IPS-NIHi7 (cell line): ENCODE results near the gene ZNF536.
A peak's percentile ranks its signal among the peaks of the same experiment; 100 is the strongest.
"Not testable (repeated sequence)": the region's sequence is repeated elsewhere in the genome, so short reads cannot be mapped to it uniquely, and the experiment has no call there.

Experiments used
- DNase-seq: peaks from one replicate; pipeline ENCODE4 v3.0.0; 2012; ENCODE audit warnings: mixed read lengths; ENCODE audit errors: extremely low spot score

ZNF536 gene

DNA sequence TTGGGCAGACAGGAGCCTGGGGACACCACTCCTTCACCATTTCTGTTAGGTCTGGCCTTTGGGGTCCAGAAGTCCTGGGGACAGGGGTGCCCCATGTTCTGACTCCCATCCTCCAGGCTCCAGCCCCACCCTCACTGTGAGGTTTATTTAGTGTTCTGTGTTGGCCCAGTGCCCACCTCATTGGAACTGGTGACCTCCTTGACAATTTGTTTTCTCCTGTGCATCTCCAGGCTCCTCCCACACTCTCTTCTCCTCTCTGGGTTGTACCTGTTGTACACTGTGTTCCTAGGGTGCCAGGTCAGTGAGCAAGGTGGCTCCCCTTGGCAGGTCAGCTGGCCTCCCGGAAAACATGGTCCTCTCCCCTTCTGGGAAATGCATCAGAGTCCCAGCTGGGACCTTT lies 110.8 kb downstream of the ZNF536 start:
- DNase-seq, result no peak

DNA sequence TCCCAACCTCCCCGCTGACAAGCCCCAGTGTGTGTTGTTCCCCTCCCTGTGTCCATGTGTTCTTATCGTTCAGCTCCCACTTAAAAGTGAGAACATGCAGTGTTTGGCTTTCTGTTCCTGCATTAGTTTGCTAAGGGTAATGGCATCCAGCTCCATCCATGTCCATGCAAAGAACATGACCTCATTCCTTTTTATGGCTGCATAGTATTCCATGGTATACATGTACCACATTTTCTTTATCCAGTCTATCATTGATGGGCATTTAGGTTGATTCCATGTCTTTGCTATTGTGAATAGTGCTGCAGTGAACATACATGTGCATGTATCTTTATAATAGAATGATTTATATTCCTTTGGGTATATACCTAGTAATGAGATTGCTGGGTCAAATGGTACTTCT lies 114.1 kb downstream of the ZNF536 start:
- not testable (repeated sequence) for DNase-seq

DNA sequence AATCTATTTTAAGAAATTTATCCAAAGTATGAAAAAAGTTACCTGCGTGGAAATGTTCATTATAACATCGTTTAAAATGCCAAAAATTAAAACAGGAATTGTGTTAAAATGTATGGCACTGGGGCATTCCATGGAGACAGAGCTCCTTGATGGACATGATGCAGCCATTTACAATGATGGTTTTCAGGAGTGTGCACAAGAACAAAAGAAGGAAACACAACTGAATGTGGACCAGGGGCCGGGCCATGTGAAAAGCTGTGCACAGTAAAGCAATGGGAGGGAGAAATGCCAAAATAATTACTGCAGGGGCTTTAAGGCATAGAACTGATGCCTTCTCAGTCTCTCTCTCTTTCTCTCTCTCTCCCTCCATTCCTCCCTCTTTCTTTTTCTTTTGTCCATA lies 115.0 kb downstream of the ZNF536 start:
- DNase-seq, result no peak

DNA sequence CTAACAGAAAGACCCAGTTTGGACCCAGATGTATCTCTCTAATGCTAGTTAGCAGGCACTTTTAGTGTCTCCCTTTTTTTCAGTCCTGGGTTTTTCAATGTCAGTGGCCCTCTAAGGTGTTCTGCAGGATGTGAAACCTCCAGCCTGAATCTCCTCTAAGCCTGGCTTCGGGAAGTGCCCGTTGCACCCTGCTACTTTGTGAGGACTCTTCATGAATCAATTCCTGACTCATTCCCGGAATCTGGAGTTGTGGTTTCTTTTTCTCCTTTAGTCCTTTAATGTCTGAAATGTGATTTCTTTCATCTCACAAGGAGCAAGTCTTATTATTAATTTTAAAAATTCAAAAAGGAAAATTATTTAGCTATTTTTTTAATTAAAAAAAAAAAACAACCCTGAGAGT lies 116.0 kb downstream of the ZNF536 start:
- DNase-seq, result no peak

DNA sequence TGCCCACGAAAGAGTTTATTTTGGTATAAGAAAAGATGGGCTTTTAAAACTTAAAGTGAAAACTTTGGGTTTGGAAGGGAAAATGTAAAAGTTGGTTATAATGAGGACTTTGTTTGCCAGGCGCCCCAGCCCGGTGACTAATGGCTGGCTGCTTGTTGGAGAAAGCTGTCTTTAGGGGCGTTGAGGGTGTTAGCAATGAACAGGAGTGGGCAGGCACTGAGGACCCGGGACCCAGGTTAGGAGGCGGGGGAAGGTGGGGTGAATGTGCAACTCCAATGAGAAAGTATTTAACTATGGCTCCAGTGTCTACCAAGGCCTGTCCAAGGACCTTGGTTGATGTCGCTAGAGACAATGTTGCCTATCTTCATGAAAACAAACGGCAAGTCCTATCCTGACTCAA lies 118.6 kb downstream of the ZNF536 start:
- DNase-seq, result no peak

DNA sequence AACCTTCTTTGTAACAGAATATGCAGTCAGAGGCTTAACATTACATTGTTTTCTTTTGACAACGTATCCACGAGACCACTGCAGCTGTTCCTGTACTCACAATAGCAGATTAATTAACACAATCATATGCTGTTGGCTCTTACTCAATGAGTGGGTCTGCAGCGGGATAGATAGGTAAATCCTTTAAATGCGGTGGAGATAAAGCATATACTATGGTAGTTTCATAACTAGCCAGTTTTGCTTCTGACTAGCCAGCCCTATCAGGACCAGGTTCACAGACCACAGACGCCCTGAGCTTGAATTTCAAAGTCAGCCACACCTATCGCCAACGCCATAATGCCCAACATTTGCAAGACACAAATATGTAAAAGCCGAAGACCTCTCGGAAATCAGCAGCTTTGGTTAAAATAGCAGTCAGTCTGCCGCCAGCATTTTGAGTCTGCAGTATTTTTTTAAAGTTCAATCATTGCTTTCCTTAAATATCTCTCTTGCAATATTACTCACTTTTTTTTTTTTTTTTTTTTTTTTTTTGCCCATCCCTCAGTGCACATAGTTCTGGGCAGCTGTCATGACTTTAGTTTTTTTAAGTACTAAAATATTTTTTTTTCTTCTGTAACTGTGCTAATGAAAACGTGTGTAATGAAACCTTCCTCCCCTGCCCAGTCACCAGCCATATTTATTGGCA lies 120.5 kb downstream of the ZNF536 start:
- no peak for DNase-seq

DNA sequence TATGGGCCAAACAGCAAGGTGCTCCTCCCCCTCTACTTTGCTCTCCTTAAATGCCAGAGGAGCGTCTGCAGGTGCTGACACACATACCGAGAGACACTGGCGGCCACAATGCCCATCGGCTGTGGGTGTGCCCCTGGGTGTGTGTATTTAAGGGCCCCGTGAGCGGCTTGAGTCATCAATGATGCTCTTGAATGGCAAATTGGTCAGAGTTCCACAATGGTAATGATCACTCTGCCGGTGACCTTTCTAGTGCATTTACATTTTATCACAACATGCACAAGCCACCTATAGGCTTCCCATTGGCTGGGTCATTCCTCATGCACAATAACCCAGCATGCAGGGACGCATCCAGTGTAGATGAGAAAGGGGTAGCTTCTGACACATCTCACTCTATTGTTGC lies 124.8 kb downstream of the ZNF536 start:
- DNase-seq, result no peak

DNA sequence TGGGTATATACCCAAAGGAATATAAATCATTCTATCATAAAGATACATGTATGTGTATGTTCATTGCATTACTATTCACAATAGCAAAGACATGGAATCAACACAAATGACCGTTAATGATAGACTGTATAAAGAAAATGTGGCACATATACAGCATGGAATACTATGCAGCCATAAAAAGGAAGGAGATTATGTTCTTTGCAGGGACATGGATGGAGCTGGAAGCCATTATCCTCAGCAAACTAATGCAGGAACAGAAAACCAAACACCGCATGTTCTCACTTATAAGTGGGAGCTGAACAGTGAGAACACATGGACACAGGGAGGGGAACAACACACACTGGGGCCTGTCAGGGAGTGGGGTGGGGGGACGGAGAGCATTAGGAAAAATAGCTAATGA lies 125.9 kb downstream of the ZNF536 start:
- not testable (repeated sequence) for DNase-seq

DNA sequence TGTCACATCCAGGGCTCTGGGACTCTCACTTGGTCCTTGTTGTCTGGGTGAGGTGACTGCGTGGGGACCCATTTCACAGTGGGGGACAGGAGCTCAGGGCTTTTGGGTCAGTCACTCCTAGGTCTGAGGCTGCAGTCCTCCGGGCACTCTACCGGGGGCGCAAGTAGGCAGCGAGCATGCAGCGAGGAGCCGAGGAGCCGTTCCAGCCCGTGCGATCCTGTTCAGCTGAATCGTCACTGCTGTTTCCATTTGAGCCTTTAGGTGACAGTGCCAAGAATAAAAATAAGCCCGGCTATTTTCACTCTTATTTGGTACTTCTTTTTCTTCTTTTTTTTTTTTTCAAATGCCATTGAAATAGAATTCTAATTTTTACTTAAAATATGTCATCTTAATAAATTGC lies 126.5 kb downstream of the ZNF536 start:
- DNase-seq, result peak; percentile 80

DNA sequence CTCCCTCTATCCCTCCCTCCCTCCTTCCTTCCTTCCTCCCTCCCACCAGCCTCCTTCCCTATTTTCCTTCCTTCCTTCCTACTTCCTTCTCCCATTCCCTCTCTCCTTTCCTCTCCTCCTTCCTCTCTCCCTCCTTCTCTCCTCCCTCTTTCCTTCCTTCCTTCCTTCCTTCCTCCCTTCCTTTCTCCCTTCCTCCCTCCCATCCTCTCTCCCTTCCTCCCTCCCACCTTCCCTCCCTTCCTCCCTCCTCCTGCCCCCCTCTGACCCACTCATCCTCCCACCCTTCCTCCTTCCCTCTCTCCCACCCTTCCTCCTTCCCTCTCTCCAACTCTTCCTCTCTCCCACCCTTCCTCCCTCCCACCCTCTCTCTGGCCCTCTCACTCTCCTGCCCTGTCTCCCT lies 132.1 kb downstream of the ZNF536 start:
- DNase-seq, result no peak

DNA sequence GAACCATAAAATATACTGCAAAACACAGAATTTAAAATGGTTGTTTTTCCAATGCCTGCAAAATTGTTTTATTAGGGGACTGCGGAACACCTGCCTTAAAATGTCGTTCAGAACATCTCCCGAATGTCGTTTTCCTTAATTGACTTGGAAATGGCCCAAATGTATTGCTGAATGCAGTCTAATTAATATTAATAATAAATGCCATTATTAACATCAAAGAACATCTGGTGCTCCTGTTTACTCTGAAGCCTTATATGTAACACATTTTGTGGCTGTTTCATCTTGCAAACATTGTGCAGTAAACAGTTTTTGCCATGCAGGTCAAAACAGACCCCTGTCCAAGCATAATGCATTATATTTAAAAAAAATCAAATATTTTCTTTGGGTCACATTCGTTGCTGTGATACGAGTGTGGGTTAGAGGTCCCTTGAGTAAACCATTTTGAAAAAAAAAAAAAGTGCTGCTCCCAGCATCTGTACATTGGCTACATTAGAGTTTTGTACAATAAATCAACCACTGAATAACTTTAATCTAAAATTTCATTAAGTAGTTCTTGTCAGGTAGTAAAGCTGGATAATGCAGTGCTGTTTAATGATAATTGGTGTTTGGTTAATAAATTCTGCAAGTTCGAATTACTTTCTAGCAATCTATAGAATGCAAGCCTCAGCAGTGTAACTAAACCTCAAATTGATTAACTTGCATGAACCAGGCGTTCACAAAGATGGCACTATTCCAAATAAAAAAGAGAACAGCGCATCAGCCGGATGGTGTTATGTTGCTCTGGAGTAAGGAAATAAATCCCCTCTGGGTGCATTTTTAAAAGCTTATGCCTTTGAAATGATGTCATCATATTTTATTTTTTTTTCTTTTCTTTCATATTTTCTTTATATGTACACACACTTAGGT lies 140.2 kb downstream of the ZNF536 start:
- no peak for DNase-seq

DNA sequence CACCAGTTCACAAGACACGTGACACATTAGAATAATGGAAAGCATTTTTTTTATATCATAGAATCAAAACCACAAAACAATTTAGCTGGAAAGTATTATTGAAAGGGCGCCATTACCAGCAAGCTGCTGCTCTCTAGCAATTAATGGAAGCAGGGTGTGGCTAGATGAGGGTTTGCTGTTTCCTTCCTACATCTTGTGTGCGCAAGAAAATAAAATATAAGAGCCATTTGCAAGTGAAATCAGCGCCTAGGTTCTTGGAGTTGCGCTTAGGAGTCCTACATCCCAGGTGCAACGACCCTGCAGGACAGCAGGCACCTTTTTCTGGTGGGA lies 140.9 kb downstream of the ZNF536 start:
- DNase-seq, result no peak

DNA sequence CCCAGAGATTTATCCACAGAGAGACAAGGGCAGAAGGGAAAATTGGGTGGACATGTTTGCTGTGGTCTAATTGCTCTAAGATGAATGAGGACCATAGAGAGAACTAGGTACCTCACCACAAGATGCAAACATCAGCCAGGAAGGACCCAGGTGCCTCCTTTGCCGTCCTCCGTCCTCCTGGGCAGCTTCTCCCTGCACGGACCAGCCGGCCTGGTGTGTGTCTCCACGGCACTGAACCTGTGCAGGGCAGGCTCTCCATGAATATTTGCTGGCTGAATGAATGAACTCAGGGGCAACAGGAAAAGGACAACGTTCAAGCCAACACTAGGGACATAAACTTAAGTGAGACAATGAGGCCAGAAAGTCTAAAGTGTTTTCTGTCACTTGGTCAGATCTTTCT lies 143.9 kb downstream of the ZNF536 start:
- DNase-seq, result no peak

DNA sequence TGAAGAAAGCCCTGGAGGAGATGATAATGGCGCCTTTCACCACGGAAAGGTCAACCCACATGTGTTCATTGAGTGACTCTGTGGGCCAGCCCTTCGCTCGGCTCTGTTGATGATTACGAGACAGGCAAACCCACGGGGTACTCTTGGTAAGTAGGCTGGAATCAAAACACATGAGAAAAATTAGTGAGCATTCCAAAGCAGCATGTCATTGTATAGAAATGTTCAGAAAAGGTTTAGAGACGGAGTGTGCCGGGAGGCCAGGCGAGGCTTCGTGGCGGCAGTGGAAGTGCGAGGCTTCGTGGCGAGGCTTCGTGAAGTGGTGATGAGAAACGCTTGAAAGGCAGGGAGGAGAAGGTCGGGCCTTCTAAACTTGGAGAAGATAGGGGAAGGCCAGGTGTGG lies 144.3 kb downstream of the ZNF536 start:
- DNase-seq, result no peak

DNA sequence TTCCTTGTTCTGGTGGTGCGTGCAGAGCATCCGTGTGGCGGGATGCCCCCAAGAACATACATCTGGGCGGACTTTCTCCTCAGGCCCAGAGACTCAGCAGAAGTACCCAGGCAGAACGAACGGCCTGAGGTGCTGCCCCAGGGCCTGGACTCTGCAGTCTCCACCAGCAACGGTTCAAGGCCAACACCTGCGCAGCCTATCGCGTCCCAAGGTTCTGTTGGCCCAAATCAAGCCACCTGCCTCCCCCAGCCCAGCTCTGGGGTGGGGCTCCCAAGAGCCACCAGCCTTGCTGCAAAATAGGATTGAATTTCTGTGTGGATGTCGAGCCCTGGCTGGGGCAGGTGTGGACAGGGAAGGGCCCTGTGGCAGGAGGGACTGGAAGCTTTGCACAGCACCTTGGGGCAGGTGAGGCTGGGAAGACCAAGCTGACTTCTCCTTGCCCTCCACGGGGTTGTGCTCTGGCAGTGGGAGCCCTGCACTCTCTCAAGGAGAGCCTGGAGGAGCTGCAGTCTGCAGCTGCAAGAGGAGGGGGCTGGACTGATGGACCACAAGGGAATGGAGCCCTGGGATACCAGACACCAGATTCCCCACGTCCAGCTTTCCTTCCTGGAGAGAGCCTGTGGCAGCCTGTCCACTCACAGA lies 146.9 kb downstream of the ZNF536 start:
- DNase-seq, result no peak

DNA sequence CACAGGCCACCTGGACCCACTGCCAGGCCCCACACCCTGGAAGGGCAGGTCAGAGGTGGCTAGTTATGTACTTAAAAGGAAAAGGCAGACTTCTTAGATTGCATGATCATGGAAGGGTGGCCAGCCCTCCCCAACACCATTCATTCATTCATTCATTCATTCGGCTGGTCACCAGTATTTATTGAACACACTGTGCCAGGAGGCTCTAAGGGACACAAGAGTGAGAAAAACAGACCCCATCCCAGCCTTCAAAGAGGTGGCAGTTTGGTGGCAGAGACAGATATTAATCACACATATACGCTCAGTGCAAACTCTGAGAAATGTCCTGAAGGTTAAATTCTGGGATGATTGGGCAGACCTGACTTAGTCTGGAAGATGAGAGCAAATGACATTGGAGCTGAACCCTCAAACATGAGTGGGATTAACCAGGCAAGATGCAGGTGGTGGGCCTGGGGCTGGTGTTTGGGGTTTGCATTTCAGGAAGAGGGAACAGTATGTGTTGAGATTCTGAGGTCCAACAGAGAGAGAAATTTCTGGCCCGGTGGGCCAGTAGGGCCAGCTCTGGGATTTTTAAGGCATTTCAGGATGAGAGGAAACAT lies 147.5 kb downstream of the ZNF536 start:
- no peak for DNase-seq

DNA sequence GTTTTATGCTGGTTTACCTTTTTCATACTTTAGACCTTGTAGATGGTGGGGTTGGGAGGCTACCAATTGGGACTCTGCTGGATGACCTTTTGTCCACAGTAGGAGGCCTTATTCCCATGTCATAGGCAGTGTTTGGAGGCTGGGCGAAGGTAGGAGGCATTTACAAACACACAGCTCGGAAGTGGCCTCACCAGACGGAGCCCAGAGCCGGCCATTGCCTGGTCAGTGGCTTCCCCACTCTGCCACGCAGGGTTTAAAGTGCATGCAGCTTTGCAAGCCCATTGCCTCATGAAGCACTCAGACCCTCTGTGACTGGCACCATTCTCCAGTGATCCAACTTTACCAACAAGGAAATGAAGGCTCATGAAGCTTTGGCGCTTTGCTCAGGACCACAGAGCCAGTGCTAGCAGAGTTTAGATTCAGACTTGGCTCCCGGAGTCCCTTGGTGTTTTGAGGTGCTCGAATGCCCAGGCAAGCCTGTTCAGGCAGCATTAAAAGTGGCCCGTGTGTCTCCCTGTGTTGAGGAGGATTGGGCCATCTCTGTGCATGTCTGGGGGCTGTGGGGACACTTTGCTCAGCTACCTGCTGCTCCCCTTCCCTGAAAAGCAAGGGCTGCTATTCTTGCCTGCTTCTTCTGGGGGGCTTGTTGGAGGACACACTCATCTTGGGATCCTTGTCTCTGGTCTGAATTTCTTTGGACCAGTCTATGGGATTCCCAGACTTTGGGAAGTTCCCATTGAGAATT lies 148.7 kb downstream of the ZNF536 start:
- DNase-seq, result no peak

DNA sequence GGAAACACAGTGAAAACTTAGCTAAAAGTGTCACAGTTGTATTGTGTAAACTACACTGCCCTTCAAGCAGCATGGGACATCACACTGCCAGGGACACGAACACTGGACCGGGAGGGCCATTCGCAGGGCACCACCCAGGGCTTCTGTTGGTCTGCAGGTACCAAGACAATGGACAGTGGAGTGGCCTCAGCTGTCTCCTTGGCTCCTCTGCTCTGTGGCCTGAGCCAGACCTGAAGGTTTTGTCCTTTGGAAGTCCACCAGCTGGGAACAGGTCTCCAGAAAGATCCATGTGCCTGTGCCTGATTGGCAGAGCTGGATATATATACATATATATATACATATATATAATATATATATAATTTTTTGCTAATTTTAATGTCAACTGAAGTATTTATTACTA lies 149.8 kb downstream of the ZNF536 start:
- DNase-seq, result no peak

DNA sequence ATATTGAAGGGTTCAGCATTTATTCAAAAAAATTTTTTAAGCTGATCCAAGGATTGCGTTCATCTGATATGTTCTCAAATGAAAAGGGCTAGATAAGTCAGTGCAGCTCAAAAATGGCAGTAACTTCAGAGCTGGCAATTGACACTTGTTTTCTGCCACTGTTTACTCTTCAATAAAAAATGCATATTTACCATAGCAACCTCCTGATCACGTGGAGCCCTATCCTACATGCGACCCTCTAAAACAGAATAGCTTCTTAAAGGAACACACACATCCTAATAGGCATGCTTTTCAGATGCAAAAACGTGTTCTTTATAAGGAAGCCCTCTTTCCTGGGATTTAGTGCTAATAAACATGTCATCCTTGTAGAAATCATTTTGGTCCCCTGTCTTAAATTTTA lies 150.2 kb downstream of the ZNF536 start:
- DNase-seq, result no peak

DNA sequence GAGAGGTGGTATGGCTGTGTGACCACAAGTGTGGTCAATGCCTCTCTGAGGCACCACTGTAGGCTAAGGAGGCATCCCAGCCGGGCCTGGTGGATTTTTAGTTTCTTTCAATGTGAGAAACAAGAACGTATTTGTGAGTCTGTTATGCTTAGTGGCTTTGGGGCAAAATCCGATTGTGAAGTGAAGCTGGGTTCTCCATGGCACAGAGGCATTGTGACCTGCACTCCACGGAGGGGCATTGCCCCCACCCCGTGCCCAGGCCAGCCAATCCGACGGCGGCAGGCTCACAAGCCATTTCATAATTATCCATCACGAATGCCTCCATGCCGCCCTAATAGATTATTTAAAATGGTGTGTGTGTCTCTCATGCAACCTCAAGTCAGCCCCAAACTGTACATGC lies 151.6 kb downstream of the ZNF536 start:
- DNase-seq, result no peak

DNA sequence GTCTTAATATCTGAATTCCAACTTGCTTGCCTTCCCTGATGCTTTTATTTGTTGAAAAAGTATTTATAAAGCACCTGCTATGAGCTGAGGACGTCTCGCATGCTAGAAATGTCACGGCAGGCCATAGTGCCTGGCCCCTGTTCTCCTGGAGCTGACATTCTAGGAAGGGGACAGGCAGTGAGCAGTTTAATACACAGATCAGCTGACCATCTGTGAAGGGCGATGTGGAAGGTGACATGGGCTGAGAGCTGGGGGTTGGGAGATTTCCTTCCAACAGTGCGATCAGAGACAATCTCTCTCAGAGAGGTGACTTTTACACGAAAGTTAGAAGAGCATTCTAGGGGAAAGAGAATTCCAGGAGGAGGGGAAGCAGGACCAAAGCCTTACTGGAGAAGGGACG lies 153.2 kb downstream of the ZNF536 start:
- no peak for DNase-seq

DNA sequence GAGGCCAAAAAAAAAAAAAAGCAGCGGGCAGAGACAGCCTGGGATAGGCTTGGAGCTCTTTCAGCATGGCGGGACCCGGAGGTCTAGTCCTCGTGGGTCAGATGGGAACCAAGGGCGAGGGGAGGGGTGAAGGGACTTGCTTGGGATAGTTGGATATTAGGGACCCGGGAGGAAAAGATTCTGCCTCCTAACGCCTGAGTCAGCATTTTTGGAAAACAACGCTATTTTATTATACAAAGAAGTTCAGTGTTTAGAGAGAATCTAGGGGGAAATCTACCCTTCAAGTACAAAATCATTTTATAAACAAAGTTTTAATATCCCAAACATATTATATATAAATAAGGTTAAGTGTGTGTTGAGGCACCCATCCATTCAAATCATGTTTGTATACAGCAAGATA lies 156.7 kb downstream of the ZNF536 start:
- DNase-seq, result no peak
